Subcutaneous abdominal adipose tissue (tissue), 5 donors: Measurements from ENCODE around the gene BMPER.

Experiments
- H3K27ac ChIP-seq: one replicate; pipeline ENCODE4 v1.7.0; 2013; ENCODE audit warnings: low read depth, mild to moderate bottlenecking, inconsistent platforms, low read length, moderate library complexity
- H3K27me3 ChIP-seq, 5 donors: one replicate each; pipeline ENCODE4 v1.7.0; 2013; ENCODE audit warnings: low read length in 5 of 5, inconsistent platforms in 1 of 5; ENCODE audit not compliant: control insufficient read depth in 5 of 5, insufficient read depth in 4 of 5
- H3K36me3 ChIP-seq, 5 donors: one replicate each; pipeline ENCODE4 v1.7.0; 2013; ENCODE audit warnings: low read length in 5 of 5; ENCODE audit not compliant: control insufficient read depth in 5 of 5, insufficient read depth in 5 of 5
- H3K4me1 ChIP-seq, 5 donors: one replicate each; pipeline ENCODE4 v1.7.0; 2013; ENCODE audit warnings: low read length in 5 of 5, mild to moderate bottlenecking in 3 of 5, moderate library complexity in 1 of 5; ENCODE audit not compliant: control insufficient read depth in 5 of 5, insufficient read depth in 5 of 5
- H3K4me3 ChIP-seq, 5 donors: one replicate each; pipeline ENCODE4 v1.7.0; 2013; ENCODE audit warnings: low read length in 5 of 5, low read depth in 1 of 5
- H3K9ac ChIP-seq, 5 donors: one replicate each; pipeline ENCODE4 v1.7.0; 2013; ENCODE audit warnings: low read length in 5 of 5, mild to moderate bottlenecking in 4 of 5, moderate library complexity in 3 of 5
- H3K9me3 ChIP-seq, 5 donors: one replicate each; pipeline ENCODE4 v1.7.0; 2013; ENCODE audit warnings: low read length in 5 of 5; ENCODE audit not compliant: control insufficient read depth in 5 of 5
- donor health status: healthy.
- donor health status: healthy.
- donor health status: healthy.
- donor health status: healthy.
- donor health status: healthy.

BMPER gene

DNA sequence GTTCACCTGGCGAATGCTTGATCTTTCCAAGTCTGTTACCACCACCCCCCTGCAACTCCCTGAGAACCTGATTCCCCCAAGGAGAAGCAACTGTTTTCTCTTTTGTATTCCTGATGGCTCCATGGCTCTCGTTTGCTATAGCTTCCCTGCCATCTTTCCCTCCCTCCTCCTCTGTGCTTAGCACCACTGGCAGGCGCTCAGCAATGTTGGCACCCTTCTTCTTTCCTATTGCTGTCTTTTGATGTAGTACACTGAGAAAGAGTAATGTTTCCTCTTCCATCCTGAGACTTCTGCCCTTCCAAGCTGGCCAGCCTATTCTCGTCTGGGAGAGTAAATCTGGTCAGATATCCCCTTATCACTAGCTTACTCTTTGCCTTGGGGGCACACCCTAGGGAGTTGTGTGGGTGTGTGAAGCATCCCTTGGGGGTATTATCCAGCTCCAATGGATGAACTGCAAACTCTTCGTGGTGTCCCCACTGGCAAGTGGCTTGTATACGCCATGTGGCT, 74.0 kb downstream of the BMPER start:
- Histone ChIP-seq H3K4me1 (peaks cover 2 to 14% (median 8%) of the 10 kb centered on the region in 5 donors), H3K9me3 (no peaks in the 10 kb centered on the region), H3K27ac (no peak overlapping the region), H3K9ac (no peak overlapping the region), H3K27me3 (no peaks in the 10 kb centered on the region), H3K36me3 (peaks cover 0 to 13% (median 2%) of the 10 kb centered on the region in 5 donors), H3K4me3 (no peak overlapping the region)

DNA sequence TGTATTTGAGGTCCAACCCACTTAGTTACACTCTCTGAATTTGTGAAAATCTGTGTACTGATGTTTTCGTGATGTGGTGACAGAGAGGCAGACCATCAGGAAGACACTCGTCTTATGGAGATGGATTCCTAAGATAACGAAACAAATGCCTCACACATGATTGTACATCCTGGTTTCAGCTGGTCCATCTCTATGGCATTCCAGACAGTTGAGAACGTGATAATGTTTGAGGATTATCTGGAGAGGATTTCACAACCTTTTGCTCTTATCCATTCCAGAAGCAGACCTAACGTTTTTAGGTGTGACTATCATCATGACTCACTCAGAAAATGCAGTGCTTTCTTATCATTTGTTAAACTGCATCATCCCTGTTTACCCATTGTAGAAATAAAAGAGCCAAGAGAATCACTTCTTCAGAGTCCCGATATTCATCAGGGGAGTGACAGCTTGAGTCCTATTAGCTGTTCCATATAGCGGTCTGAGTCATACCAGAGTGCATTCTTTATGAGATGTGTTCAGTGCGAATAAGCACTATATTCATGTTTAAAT, 74.5 kb downstream of the BMPER start:
- Histone ChIP-seq H3K4me1 (peaks cover 2 to 14% (median 8%) of the 10 kb centered on the region in 5 donors), H3K9ac (no peak overlapping the region), H3K27me3 (no peaks in the 10 kb centered on the region), H3K27ac (no peak overlapping the region), H3K4me3 (no peak overlapping the region), H3K36me3 (peaks cover 0 to 8% (median 0%) of the 10 kb centered on the region in 5 donors), H3K9me3 (no peaks in the 10 kb centered on the region)

DNA sequence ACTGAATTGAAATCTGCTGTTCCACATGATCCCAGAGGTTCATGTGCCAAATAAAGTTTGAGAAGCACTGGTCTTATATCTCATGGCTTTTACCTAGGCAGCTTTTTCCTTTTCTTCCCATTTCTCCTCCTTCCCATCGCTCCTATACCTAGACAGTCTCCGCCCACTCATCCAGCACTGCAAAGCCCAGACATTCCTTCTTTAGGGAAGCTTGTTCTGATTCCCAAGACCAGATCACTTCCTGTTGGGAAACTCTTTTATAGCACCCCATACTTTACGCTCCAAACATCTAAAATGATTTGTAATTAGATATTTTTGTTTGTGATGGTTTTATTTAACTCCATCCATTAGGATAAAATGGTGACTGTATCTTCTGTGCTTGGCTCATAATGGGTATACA, 75.9 kb downstream of the BMPER start:
- Histone ChIP-seq H3K27me3 (no peaks in the 10 kb centered on the region), H3K9ac (no peak overlapping the region), H3K36me3 (peaks cover 0 to 3% (median 0%) of the 10 kb centered on the region in 5 donors), H3K27ac (peak overlapping the region; percentile 83), H3K9me3 (no peaks in the 10 kb centered on the region), H3K4me3 (no peak overlapping the region), H3K4me1 (peaks cover 2 to 14% (median 8%) of the 10 kb centered on the region in 5 donors)

DNA sequence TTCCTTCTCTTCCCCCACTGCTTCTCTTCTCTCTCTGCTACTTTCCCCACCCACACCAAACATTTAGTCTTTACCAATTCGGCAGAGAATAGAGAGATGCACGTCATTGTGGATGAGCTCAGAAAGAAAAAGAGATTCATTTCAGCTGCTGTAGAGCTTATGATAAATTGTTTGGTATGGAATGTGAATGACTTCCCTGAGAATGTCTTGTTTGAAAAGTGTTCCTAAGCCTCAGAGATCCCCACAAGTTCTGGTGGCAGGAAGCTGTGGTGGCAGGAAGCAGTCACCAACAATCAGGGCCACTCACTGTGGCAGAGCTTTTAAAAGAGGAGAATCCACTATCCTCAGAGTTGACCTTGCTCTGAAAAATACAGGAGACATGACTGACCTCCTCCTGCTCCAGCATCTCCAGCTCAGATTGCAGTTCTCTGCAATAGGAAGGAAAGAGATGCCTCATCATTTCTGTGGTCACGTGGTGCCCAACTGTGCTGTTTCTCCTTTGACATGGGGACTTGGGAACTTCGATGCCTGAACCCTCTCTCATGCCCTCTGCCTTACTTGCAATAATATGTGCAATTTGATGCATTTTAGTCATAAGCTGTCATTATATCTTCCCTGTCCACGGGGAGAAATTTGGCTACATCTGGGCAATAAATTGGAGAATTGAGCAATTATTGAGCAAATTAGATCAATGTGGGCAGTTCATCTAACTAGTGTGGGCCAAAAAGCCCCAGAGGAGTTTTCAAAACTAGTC, 76.5 kb downstream of the BMPER start:
- Histone ChIP-seq H3K4me3 (no peak overlapping the region), H3K4me1 (peaks cover 2 to 14% (median 8%) of the 10 kb centered on the region in 5 donors), H3K9ac (no peak overlapping the region), H3K27ac (peak overlapping the region; percentile 83), H3K36me3 (peaks cover 0 to 3% (median 0%) of the 10 kb centered on the region in 5 donors), H3K9me3 (no peaks in the 10 kb centered on the region), H3K27me3 (no peaks in the 10 kb centered on the region)

DNA sequence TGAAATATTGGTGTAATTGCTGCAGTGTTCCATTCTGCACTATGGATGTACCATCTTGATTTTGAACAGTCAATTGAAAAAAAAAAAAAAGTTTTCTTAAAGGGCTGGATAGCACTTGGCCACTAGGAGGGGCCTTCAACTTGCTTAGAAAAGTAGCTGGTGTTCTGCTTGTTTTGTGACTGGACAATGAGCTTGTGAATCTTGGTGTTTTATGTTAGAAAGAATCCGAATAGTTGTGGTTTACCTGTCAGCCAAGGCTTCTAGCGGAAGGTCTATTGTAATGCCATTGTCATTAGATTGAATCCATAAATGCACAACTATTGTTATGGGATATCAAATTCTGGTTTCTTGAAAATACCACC, 77.1 kb downstream of the BMPER start:
- H3K4me1 ChIP-seq = peaks cover 2 to 14% (median 8%) of the 10 kb centered on the region in 5 donors
- H3K9me3 ChIP-seq = no peaks in the 10 kb centered on the region
- H3K27ac ChIP-seq = peak overlapping the region; percentile 83
- no peaks in the 10 kb centered on the region for H3K27me3 ChIP-seq
- no peak overlapping the region for H3K4me3 ChIP-seq
- no peak overlapping the region for H3K9ac ChIP-seq
- peaks cover 0 to 3% (median 0%) of the 10 kb centered on the region in 5 donors for H3K36me3 ChIP-seq

DNA sequence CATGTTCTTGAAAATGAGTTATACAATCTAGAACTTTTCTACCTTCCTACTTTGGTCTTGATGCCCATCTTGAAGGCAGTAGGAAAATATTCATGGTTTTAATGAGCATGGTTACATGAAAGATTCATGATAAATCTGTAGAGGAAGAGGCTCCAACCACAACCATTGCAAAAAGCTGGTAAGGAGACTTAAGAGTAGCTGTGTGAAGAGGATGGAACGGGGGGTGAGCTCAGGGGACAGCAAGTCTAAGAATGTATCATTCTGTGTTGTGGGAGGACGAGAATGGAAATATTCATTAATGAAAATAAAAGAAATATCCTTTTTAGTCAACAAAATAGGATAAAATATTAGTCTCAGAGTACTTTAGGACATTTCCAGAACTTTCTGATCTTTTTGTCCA, 81.1 kb downstream of the BMPER start:
- Histone ChIP-seq H3K27ac (peak overlapping the region; percentile 21), H3K9ac (no peak overlapping the region), H3K4me3 (no peak overlapping the region), H3K27me3 (no peaks in the 10 kb centered on the region), H3K4me1 (peaks cover 2 to 12% (median 8%) of the 10 kb centered on the region in 5 donors), H3K9me3 (no peaks in the 10 kb centered on the region), H3K36me3 (no peaks in the 10 kb centered on the region)

DNA sequence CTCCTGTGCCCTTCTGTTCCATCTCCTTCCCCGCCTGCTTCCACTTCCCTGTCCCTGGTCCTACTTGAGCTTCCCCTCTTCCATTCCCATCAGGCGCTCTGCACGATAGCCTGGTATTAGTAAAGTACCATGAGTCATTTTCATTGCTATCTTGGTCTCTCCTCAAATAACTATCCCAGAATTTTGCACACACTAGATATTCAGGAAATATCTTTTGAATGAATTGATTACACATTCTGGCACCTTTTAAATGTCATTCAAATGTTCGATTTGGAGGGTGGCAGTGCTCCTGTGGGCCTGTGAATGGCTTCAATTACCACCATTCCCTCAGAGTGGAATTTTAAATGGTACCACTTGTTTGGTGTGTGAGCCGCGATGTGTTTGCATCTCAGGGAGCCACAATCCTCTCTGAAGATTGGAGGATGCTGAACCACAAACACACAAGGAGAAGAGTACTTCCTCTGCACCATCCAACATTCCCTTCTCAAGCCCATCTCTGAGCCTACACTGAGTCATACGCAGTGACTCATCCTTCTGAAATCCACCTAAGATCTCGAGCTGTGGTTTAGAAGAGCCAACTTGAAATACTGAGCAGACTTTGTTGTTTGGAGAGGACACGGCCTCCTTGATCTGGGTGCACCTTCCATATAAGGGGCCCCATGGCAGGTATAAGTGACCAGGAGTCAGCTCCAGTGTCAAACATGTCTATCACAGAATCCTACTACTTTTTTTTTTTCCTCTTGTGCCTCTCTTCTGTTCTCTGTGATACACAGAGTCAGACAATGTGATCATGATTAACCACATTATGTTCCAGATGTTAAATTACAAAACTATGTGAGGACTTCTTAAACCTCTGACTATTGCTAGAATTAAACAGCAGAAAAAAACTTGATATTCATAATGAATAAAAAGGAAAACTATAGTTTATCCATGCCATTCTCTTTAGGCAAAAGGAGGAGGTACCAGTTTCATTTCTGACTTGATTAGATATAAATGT, 81.9 kb downstream of the BMPER start:
- no peaks in the 10 kb centered on the region for H3K27me3 ChIP-seq
- no peak overlapping the region for H3K9ac ChIP-seq
- no peak overlapping the region for H3K4me3 ChIP-seq
- H3K4me1 ChIP-seq = peaks cover 0 to 6% (median under 1%) of the 10 kb centered on the region in 5 donors
- peak overlapping the region; percentile 21 for H3K27ac ChIP-seq
- H3K9me3 ChIP-seq = no peaks in the 10 kb centered on the region
- H3K36me3 ChIP-seq = no peaks in the 10 kb centered on the region

DNA sequence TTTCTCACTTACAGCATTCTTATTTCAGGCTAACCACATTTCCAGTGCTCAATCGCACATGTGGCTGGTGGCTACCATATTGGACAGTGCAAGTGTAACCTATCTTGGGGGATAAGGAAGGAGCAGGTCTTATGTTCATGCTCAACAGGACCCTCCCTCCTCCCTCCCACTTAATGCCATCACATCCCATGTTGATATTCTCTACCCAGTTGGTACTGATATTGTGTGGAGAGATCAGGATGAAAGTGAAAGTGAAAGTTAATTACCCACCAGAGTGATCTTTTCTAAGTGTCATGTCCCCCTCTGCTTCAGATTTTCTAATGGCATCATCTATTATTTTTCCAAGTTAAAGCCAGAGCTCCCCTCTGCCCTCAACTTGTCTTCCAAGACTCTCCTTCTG, 91.6 kb downstream of the BMPER start:
- Histone ChIP-seq H3K4me3 (no peak overlapping the region), H3K4me1 (no peaks in the 10 kb centered on the region), H3K9me3 (no peaks in the 10 kb centered on the region), H3K36me3 (no peaks in the 10 kb centered on the region), H3K27ac (no peak overlapping the region), H3K27me3 (no peaks in the 10 kb centered on the region), H3K9ac (no peak overlapping the region)

DNA sequence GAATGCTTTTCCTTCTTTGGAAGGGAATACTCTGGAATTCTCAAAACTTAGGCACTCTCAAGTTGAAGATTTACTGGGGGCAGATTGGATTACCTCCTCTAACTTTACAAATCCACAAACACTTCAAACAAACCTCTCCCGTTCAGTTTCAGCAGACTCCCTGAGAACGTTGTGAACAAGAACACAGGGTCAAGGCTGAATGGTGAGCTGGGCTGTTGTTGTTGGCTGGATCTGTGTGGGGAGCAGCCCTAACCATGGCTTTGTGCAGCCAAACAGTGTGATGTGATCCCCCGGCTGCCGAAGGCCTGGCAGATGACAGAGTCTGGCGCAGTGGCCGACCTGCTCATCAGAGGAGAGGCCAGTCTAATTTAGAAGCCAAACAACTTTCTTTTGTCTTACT, 93.1 kb downstream of the BMPER start:
- no peaks in the 10 kb centered on the region for H3K36me3 ChIP-seq
- no peaks in the 10 kb centered on the region for H3K27me3 ChIP-seq
- H3K9me3 ChIP-seq = no peaks in the 10 kb centered on the region
- H3K4me1 ChIP-seq = no peaks in the 10 kb centered on the region
- H3K4me3 ChIP-seq = no peak overlapping the region
- H3K27ac ChIP-seq = no peak overlapping the region
- no peak overlapping the region for H3K9ac ChIP-seq
